WERI-Rb-1 (cell line): Measurements from ENCODE around the gene SNRPF.
"Not testable (repeated sequence)": the region's sequence is repeated elsewhere in the genome, so short reads cannot be mapped to it uniquely, and the experiment has no call there.

Experiments
- DNase-seq: peaks from one replicate; pipeline ENCODE4 v3.0.0-alpha.2; 2020
- H3K27ac ChIP-seq: fragments of 250-450 bp; sonication (Bioruptor Pico); 2 replicates; pipeline ENCODE4 v1.5.1; 2020; ENCODE audit warnings: mild to moderate bottlenecking, moderate library complexity
- H3K27me3 ChIP-seq: fragments of 250-450 bp; sonication (Bioruptor Pico); 2 replicates; pipeline ENCODE4 v1.5.1; 2021; ENCODE audit warnings: mild to moderate bottlenecking, low read depth, moderate library complexity; ENCODE audit not compliant: insufficient read depth, severe bottlenecking
- H3K36me3 ChIP-seq: fragments of 250-450 bp; sonication (Bioruptor Pico); 2 replicates; pipeline ENCODE4 v1.5.1; 2020; ENCODE audit warnings: mild to moderate bottlenecking, moderate library complexity
- H3K4me3 ChIP-seq: 2 replicates; pipeline ENCODE4 v1.5.1; 2011; ENCODE audit warnings: low read depth, mild to moderate bottlenecking, control low read depth, low read length
- H3K9me3 ChIP-seq: fragments of 250-450 bp; sonication (Bioruptor Pico); 2 replicates; pipeline ENCODE4 v1.5.1; 2021; ENCODE audit warnings: mild to moderate bottlenecking, moderate library complexity; ENCODE audit not compliant: severe bottlenecking
- TF ChIP-seq, protein P1 (sequence below): IDR thresholded peaks from 2 replicates; pipeline ENCODE4 v1.5.1; 2011; ENCODE audit warnings: low read depth, mild to moderate bottlenecking, control low read depth, inconsistent platforms, low read length

Gene SNRPF

DNA sequence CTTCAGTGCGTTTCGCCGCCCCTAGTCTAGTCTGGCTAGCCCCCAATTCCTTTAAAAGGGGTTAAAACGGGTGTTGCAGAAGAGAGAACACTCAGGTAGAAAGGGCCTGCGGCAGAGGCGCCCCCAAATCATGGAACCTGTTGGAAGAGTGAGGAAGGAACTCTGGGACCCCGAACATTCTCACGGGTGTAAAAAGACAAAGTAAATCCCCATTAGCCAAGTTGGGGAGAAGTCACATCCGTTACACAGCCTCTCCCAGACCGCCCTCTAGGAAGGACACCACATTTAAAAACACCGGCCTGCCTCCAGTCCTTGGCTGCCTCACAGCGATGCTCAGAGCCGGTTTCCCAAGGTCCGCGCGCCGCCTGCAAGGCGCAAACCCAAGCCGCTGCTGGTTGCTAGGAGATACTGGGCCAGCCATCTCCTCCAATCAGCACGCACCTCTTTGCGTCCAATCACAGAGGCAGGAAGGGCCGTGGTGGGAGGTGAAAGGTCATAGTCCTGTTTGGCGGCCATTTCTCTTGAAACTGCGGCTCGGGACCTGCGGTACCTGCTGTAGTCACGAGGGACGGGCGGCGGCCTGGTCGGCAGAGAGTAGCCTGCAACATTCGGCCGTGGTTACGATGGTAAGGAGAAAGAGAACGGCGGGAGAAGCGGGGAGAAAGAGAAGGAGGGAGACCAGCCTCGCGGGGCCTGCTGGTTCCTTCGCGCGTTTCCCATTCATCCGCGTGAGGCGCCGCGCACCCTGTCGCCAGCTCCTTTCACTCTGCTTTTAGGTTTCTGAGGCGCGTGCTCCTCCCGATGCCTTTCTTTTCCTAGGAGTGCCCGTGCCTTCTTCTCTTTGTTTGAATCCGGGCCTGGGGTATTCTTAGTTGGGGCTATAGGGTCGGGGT lies at the start of gene SNRPF:
SNRPF (plus strand) TSS at position 502 of the 893 bp plus-strand sequence; CDS start at position 624, 122 bp downstream.
- peak; percentile 95 for DNase-seq
- H3K9me3 ChIP-seq, result no peaks in the 10 kb centered on the region

DNA sequence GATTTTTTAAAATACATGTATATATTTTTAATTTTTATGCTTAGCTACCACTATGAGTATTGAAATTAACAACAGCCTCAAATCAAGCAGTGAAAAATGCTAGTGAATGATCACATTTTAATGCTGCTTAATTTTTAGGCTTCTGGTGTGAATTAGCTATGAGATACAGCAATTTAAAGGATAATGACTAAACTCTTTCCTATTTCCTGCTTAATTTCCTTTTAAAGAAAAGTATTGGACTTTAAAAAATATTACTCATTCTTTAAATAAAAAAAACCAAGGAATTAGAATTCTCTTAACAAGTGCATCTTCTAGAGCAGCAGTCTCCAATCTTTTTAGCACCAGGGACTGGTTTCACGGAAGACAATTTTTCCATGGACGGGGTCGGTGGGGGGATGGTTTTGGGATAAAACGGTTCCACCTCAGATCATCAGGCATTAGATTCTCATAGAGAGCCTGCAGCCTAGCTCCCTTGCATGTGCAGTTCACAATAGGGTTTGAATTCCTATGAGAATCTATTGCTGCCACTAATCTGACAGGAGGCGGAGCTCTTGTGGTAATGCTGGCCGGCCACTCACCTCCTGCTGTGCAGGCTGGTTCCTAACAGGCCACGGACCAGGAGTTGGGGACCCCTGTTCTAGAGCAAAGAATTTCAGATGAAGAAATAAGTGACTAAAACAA lies 49.6 kb upstream of the SNRPF start:
- H3K36me3 ChIP-seq, result no peaks in the 10 kb centered on the region
- TF ChIP-seq, protein P1, sequence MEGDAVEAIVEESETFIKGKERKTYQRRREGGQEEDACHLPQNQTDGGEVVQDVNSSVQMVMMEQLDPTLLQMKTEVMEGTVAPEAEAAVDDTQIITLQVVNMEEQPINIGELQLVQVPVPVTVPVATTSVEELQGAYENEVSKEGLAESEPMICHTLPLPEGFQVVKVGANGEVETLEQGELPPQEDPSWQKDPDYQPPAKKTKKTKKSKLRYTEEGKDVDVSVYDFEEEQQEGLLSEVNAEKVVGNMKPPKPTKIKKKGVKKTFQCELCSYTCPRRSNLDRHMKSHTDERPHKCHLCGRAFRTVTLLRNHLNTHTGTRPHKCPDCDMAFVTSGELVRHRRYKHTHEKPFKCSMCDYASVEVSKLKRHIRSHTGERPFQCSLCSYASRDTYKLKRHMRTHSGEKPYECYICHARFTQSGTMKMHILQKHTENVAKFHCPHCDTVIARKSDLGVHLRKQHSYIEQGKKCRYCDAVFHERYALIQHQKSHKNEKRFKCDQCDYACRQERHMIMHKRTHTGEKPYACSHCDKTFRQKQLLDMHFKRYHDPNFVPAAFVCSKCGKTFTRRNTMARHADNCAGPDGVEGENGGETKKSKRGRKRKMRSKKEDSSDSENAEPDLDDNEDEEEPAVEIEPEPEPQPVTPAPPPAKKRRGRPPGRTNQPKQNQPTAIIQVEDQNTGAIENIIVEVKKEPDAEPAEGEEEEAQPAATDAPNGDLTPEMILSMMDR, result no peak

More for the DNA sequence above, at the start of gene SNRPF:
- H3K27ac ChIP-seq, result peak within 1 kb of the TSS; percentile 93
- TF ChIP-seq, protein P1, result 0 out of 2 replicates have a peak, but pooled peaks have one; percentile 19
- no peaks in the 10 kb centered on the region for H3K27me3 ChIP-seq
- peak within 1 kb of the TSS; percentile 98 for H3K4me3 ChIP-seq
- peaks cover 37% of the 10 kb centered on the region for H3K36me3 ChIP-seq

GRCh38 chr12:95810411-95810810 lies 48.3 kb upstream of the SNRPF start:
- no peak overlapping the region for H3K27ac ChIP-seq
- no peaks in the 10 kb centered on the region for H3K36me3 ChIP-seq
- no peaks in the 10 kb centered on the region for H3K27me3 ChIP-seq
- TF ChIP-seq, protein P1, result no peak
- no peak overlapping the region for H3K4me3 ChIP-seq
- DNase-seq, result no peak
- no peaks in the 10 kb centered on the region for H3K9me3 ChIP-seq

More for the DNA sequence above, 49.6 kb upstream of the SNRPF start:
- DNase-seq, result no peak
- H3K4me3 ChIP-seq, result no peak overlapping the region
- H3K27ac ChIP-seq, result no peak overlapping the region
- H3K9me3 ChIP-seq, result no peaks in the 10 kb centered on the region
- H3K27me3 ChIP-seq, result no peaks in the 10 kb centered on the region

GRCh38 chr12:95812155-95812554 lies 46.6 kb upstream of the SNRPF start:
- not testable (repeated sequence) for H3K27me3 ChIP-seq

GRCh38 chr12:95815632-95816212 lies 43.0 kb upstream of the SNRPF start:
- no peaks in the 10 kb centered on the region for H3K36me3 ChIP-seq
- no peaks in the 10 kb centered on the region for H3K9me3 ChIP-seq
- TF ChIP-seq, protein P1, result peak; percentile 32
- no peak overlapping the region for H3K27ac ChIP-seq
- H3K4me3 ChIP-seq, result no peak overlapping the region
- no peak for DNase-seq
- H3K27me3 ChIP-seq, result no peaks in the 10 kb centered on the region

More at GRCh38 chr12:95812155-95812554, 46.6 kb upstream of the SNRPF start:
- DNase-seq, H3K9me3 ChIP-seq, H3K27ac ChIP-seq, H3K36me3 ChIP-seq, H3K4me3 ChIP-seq: not testable (repeated sequence)
